ENCODE results near the gene EPSTI1.

GRCh38 chr13:42847891-42848663 is 144.0 kb downstream of the EPSTI1 start:
- TF ChIP-seq EP300 (IDR thresholded peaks at IDR 0.05), result no peak
- no peak for TF ChIP-seq POLR2A (IDR thresholded peaks at IDR 0.05)
- no peak for TF ChIP-seq CTCF (IDR thresholded peaks at IDR 0.05)
